ENCODE results near the gene C6orf58.

DNA sequence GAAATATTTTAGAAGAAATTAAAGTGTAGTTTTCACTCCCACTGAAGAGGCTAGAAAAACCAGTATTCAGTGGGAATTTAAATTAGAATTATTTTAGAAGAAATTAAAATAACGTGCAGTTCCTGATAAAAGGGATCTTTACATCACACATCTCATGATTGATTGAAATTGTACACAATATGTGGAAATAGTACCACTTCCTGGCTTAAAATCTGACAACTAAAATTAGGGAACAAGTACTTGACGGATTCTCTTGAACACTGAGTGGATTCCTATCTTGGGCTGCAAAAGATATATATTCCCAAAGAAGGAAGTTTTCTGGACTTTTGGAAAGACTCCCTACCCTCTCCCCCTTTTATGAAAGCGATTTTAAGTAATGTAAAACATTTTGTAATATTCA lies 43.2 kb upstream of the C6orf58 start:
- TF ChIP-seq, protein P1, sequence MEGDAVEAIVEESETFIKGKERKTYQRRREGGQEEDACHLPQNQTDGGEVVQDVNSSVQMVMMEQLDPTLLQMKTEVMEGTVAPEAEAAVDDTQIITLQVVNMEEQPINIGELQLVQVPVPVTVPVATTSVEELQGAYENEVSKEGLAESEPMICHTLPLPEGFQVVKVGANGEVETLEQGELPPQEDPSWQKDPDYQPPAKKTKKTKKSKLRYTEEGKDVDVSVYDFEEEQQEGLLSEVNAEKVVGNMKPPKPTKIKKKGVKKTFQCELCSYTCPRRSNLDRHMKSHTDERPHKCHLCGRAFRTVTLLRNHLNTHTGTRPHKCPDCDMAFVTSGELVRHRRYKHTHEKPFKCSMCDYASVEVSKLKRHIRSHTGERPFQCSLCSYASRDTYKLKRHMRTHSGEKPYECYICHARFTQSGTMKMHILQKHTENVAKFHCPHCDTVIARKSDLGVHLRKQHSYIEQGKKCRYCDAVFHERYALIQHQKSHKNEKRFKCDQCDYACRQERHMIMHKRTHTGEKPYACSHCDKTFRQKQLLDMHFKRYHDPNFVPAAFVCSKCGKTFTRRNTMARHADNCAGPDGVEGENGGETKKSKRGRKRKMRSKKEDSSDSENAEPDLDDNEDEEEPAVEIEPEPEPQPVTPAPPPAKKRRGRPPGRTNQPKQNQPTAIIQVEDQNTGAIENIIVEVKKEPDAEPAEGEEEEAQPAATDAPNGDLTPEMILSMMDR (optimal IDR thresholded peaks at IDR 0.05 in 1 of 3, IDR thresholded peaks at IDR 0.05 in 1 of 3, conservative IDR thresholded peaks at IDR 0.05 in 1 of 3; ENCODE audit: extremely low read depth in 1 of 3, insufficient read depth in 2 of 3, low read length in 3 of 3) = no peak
- TF ChIP-seq EZH2 (IDR thresholded peaks at IDR 0.05; ENCODE audit: low read length) = no peak
